Activated T-cell treated with anti-CD3 and anti-CD28 coated beads for 48 hours (primary cell): ENCODE measurements around the gene CCDC148.

Experiments used
- DNase-seq: peaks from one replicate; pipeline ENCODE4 v3.0.0-alpha.2; 2020; ENCODE audit warnings: low read depth

The CCDC148 gene

GRCh38 chr2:158125756-158126498, 330.6 kb downstream of the CCDC148 start:
- DNase-seq, result no peak

GRCh38 chr2:158124896-158125295, 331.7 kb downstream of the CCDC148 start:
- no peak for DNase-seq
